RWPE1 (cell line): ENCODE results near the gene LTBR.

Source experiments
- CTCF ChIA-PET: fragments of 350-600 bp; sonication (Branson Sonifier 250); formaldehyde crosslinking; extraction: SDS; loops from one replicate; lab custom pipeline; 2021; lab: Yijun Ruan, JAX
- POLR2A ChIA-PET: fragments of 400-600 bp; formaldehyde crosslinking; extraction: SDS; loops from one replicate; lab custom pipeline; 2020; ENCODE audit warnings: antibody characterized with exemption; ENCODE audit not compliant: low non-redundant PET; lab: Yijun Ruan, JAX
- DNase-seq: peaks from one replicate; pipeline ENCODE4 v3.0.0; 2012; ENCODE audit warnings: low spot score
- H3K27ac ChIP-seq: fragments of 450-650 bp; 2 replicates; pipeline ENCODE4 v1.5.1; 2017
- TF ChIP-seq, protein P1 (sequence below): fragments of 450-650 bp; conservative IDR thresholded peaks from 2 replicates; pipeline ENCODE4 v1.5.1; 2017; ENCODE audit warnings: low read depth, mild to moderate bottlenecking

The LTBR gene

DNA sequence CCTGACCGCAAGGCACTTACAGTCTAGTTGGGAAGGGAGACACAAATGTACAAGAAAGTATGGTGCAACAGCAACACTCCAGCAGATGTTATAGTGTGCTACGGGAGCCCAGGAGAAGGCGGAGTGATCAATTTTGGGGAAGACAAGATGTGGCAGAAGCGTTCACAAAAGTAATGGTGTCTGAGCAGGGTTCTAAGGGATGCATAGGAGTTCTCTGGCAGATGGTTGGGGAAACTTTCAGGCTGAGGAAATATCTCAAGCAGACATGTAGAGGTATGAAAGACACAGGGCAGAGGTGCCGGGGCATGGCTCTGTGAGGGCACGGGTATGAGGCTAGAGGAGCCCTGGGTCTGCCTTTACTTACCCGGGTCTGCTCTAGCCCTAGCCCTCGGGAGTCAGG is 37.0 kb upstream of the LTBR start:
- no peak overlapping the region for H3K27ac ChIP-seq
- ChIA-PET CTCF (interaction anchor here (0.6 kb wide), 1 partner anchor 12 kb away, joined by 3 read pairs; no protein-coding TSS in a partner anchor), POLR2A (no interaction called here)
- no peak for DNase-seq
- TF ChIP-seq, protein P1, sequence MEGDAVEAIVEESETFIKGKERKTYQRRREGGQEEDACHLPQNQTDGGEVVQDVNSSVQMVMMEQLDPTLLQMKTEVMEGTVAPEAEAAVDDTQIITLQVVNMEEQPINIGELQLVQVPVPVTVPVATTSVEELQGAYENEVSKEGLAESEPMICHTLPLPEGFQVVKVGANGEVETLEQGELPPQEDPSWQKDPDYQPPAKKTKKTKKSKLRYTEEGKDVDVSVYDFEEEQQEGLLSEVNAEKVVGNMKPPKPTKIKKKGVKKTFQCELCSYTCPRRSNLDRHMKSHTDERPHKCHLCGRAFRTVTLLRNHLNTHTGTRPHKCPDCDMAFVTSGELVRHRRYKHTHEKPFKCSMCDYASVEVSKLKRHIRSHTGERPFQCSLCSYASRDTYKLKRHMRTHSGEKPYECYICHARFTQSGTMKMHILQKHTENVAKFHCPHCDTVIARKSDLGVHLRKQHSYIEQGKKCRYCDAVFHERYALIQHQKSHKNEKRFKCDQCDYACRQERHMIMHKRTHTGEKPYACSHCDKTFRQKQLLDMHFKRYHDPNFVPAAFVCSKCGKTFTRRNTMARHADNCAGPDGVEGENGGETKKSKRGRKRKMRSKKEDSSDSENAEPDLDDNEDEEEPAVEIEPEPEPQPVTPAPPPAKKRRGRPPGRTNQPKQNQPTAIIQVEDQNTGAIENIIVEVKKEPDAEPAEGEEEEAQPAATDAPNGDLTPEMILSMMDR, result no peak

DNA sequence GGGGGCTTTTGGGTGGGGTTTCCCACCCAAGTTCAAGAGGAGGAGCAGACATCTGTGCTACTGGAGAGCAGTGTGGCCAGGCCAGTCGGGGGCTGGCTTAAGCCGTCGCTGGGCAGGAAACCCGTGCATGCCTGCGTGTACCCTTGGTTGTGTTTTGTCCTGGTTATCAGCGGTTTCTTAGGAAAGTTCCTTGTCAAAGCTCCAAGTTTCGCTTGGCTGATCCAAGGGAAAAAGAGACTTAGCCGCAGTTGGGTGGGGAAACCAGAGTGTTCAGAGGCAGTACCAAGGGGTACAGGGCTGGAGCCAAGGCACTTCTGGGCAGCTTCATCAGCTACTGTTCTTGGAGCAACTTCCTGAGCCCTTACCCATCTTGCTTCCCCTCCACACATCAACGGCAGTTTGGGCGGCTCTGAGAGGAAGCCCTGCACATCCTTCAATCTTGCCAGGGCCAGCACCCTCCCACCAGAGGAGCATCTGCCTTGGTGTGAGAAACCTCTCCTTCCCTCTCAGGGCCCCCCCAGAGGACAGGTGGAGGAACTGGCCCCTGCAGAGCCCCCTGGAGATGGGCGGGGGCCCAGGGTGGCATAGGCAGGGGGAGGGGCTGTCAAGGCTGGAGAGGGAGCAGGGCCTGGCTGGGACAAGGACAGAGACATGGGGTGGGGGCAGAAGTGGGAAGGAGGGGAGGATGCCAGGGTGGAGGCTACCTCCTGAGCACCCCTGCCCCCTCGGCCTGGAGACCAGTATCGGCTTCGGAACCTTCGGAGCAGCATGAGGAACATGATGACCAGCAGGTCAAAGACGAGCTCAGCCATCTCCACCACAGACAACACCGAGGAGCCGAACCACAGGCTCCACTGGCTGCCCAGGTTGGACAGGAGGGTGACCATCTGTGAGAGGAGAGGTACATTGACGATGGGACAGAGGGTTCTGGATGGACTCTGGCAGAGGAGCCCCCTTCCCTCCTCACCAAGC is 36.3 kb upstream of the LTBR start:
- no peak overlapping the region for H3K27ac ChIP-seq
- CTCF ChIA-PET, result interaction anchor here (0.6 kb wide), 1 partner anchor 11 kb away, joined by 3 read pairs; no protein-coding TSS in a partner anchor
- DNase-seq, result no peak

DNA sequence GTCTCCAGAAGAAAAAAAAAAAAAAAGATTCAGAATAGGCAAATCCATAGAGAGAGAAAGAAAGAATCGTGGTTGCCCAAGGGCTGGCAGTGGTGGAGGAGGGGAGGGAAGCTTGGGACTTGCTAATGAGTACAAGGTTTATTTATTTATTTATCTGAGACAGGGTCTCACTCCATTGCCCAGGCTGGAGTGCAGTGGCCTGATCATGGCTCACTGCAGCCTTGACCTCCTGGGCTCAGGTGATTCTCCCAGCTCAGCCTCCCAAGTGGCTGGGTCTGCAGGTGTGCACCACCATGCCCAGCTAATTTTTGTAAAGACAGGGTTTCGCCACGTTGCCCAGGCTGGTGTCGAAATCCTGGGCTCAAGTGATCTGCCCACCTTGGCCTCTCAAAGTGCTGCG is 32.3 kb upstream of the LTBR start:
- ChIA-PET CTCF (interaction anchor here (0.6 kb wide), 1 partner anchor 41 kb away, joined by 6 read pairs; no protein-coding TSS in a partner anchor), POLR2A (no interaction called here)
- H3K27ac ChIP-seq, result no peak overlapping the region
- TF ChIP-seq, protein P1, result no peak
- no peak for DNase-seq

More for the DNA sequence above, 36.3 kb upstream of the LTBR start:
- TF ChIP-seq, protein P1, result no peak
- POLR2A ChIA-PET, result interaction anchor here (0.5 kb wide), 1 partner anchor 11 kb away, joined by 3 read pairs; no protein-coding TSS in a partner anchor

DNA sequence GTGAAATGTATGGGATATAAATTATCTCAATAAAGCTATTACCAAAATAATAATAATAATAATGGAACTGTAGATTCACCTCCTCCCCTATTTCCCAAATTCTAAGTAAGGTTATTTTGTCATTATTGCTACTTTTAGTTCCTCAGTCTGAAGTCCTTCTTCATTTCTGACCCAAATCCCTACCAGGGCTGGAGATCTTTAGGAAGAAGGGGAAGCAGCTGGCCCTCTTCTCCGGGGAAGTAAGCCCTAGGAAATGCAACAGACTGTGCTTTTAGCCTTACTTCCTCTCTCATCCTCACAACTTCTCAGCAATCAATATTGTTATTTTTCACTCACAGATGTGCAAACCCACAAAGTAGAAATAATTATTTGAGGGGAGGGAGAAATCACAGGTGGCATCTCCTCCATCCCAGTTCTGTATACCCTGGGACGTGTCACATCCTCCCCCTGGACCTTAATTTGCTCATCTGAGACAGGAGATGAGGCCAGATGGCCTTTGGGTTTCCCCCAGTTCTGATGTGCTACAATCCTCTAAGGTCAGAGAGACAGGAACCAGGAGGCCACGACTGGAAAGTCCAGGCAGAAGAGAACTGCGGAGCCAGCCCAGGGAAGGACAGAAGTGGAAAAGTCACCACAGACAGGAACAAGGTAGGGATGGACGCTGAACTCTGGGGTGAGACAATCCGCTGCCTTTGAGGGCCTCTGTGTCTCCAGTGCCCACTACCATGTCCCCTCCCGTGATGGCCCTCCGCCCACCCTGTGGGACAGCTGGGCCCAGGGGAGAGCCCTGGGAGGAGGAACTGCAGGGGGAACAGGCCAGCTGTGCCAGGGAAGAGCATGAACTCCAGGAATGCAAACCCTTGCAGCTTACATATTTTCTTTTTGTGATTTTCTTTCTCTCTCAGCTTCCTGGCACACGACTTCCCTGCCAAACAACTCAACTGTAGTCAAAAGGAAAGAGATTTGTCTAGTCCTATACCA is 31.5 kb upstream of the LTBR start:
- CTCF ChIA-PET, result interaction anchor here (0.6 kb wide), 1 partner anchor 40 kb away, joined by 6 read pairs; no protein-coding TSS in a partner anchor
- TF ChIP-seq, protein P1, result no peak
- DNase-seq, result no peak
- peak overlapping the region; percentile 46 for H3K27ac ChIP-seq
- POLR2A ChIA-PET, result no interaction called here

DNA sequence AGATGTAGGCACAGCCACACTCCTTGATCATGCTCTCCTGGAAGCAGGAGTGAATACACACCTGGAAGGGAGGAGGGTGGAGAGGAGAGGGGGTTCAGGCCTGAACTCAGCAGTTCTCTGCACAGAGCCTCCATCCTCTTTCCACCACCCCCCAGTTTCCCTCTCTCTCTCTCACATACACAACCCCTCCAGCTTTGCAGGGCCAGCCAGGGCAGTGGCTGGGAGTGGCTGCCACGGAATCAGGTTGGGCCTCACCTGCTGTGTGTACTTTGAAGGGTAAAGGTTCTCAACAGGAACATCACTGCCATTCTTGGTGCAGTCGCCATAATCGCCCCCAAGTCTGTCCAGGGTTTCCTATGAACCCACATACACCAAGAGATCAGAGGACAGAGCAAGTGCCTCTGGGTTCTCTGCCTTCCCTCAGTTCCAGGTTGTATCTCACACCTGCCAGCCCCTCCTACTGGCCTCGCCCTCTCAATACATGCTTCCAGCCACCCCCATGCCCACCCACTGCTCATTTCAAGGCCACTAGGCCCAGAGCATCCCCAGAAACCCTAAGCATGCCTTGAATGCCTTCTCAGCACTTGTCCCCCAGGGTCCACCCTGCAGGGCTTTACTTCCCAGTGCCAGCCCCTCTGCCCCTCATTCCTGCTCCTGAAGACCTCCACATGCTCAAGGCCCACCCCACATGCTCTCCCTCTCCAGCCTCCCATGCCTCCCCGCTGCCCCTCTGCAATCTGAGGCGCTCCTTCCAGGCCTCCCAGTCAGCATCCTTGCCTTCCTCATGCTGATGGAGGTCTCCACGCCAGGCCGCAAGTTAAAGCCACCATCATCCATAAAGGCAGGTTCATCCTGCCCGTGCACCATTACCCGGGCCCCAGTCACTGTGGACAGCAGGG is 29.2 kb upstream of the LTBR start:
- ChIA-PET CTCF (no interaction called here), POLR2A (no interaction called here)
- no peak for DNase-seq
- TF ChIP-seq, protein P1, result no peak
- H3K27ac ChIP-seq, result peak overlapping the region; percentile 21
